ENCODE measurements around the gene COP1.
"Not testable (repeated sequence)": the region's sequence is repeated elsewhere in the genome, so short reads cannot be mapped to it uniquely, and the experiment has no call there.

The COP1 gene

GRCh38 chr1:175984057-175984812, 222.9 kb downstream of the COP1 start:
- no peak for DNase-seq (ENCODE audit: low read depth, low spot score)
- in situ Hi-C loops (cut with HindIII; ENCODE audit: low sequenced_read_pairs), result no loop called here
- H3K4me3 ChIP-seq (ENCODE audit: low read depth, low read length), result no peak overlapping the region
- TF ChIP-seq CTCF (IDR thresholded peaks at IDR 0.05; ENCODE audit: low read depth, low read length), result no peak

GRCh38 chr1:175983363-175983762, 223.7 kb downstream of the COP1 start:
- H3K4me3 ChIP-seq (ENCODE audit: low read depth, low read length); in situ Hi-C loops (cut with HindIII; ENCODE audit: low sequenced_read_pairs); DNase-seq (ENCODE audit: low read depth, low spot score): not testable (repeated sequence)

GRCh38 chr1:175981128-175981527, 226.0 kb downstream of the COP1 start:
- no peak for DNase-seq (ENCODE audit: low read depth, low spot score)
- in situ Hi-C loops (cut with HindIII; ENCODE audit: low sequenced_read_pairs), result no loop called here
- H3K4me3 ChIP-seq (ENCODE audit: low read depth, low read length), result no peak overlapping the region
- TF ChIP-seq CTCF (IDR thresholded peaks at IDR 0.05; ENCODE audit: low read depth, low read length), result no peak

- in situ Hi-C loops (cut with HindIII; ENCODE audit: low sequenced_read_pairs), result no loop called here
- no peak overlapping the region for H3K4me3 ChIP-seq (ENCODE audit: low read depth, low read length)
- no peak for DNase-seq (ENCODE audit: low read depth, low spot score)
- TF ChIP-seq CTCF (IDR thresholded peaks at IDR 0.05; ENCODE audit: low read depth, low read length), result no peak
These were observed 228.2 kb downstream of the COP1 start for GRCh38 chr1:175978926-175979325.

GRCh38 chr1:175978476-175978875, 228.6 kb downstream of the COP1 start:
- DNase-seq (ENCODE audit: low read depth, low spot score), result peak; percentile 24
- in situ Hi-C loops (cut with HindIII; ENCODE audit: low sequenced_read_pairs), result no loop called here
- no peak overlapping the region for H3K4me3 ChIP-seq (ENCODE audit: low read depth, low read length)
- no peak for TF ChIP-seq CTCF (IDR thresholded peaks at IDR 0.05; ENCODE audit: low read depth, low read length)

GRCh38 chr1:175976865-175977642, 230.0 kb downstream of the COP1 start:
- no peak for TF ChIP-seq CTCF (IDR thresholded peaks at IDR 0.05; ENCODE audit: low read depth, low read length)
- H3K4me3 ChIP-seq (ENCODE audit: low read depth, low read length), result no peak overlapping the region
- in situ Hi-C loops (cut with HindIII; ENCODE audit: low sequenced_read_pairs), result no loop called here
- no peak for DNase-seq (ENCODE audit: low read depth, low spot score)

GRCh38 chr1:175969231-175969630, 237.9 kb downstream of the COP1 start:
- no peak for TF ChIP-seq CTCF (IDR thresholded peaks at IDR 0.05; ENCODE audit: low read depth, low read length)
- in situ Hi-C loops (cut with HindIII; ENCODE audit: low sequenced_read_pairs), result no loop called here
- no peak for DNase-seq (ENCODE audit: low read depth, low spot score)
- H3K4me3 ChIP-seq (ENCODE audit: low read depth, low read length), result no peak overlapping the region

Measured in astrocyte of the spinal cord (primary cell).